VCaP (cell line): ENCODE data around the gene TRIM38.

Source experiments
- H3K27ac ChIP-seq: fragments of 450-650 bp; 2 replicates; pipeline ENCODE4 v1.5.1; 2017
- TF ChIP-seq, protein P1 (sequence below): fragments of 450-650 bp; conservative IDR thresholded peaks from 2 replicates; pipeline ENCODE4 v1.5.1; 2017; ENCODE audit warnings: mild to moderate bottlenecking, moderate library complexity

TRIM38 gene

DNA sequence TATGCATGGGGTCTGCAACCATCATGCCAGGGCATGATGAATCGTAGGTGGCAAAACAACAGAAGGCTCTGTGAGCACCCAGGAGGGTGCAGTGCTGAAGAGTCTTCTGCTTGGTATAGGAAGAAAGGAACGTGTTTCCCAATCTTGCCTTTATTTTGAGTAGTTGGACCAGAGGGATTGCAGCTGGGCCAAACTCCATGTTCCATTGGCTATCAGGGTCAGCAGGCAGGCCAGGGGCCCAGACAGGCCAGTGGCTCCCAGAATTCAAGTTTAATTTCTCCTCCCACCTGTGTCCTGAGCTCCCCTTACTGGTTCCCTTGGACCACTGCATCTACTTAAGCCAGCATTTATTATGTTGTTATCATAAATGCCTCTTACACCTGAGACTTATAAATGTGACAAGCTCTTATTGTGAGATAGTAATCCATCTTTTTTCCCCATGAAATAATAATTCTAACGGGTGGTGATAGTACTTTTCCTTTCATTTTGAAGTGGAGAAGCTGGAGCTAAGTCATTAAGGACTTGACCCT is 918 bp upstream of the TRIM38 start:
- no peak overlapping the region for H3K27ac ChIP-seq
- TF ChIP-seq, protein P1, sequence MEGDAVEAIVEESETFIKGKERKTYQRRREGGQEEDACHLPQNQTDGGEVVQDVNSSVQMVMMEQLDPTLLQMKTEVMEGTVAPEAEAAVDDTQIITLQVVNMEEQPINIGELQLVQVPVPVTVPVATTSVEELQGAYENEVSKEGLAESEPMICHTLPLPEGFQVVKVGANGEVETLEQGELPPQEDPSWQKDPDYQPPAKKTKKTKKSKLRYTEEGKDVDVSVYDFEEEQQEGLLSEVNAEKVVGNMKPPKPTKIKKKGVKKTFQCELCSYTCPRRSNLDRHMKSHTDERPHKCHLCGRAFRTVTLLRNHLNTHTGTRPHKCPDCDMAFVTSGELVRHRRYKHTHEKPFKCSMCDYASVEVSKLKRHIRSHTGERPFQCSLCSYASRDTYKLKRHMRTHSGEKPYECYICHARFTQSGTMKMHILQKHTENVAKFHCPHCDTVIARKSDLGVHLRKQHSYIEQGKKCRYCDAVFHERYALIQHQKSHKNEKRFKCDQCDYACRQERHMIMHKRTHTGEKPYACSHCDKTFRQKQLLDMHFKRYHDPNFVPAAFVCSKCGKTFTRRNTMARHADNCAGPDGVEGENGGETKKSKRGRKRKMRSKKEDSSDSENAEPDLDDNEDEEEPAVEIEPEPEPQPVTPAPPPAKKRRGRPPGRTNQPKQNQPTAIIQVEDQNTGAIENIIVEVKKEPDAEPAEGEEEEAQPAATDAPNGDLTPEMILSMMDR = no peak

DNA sequence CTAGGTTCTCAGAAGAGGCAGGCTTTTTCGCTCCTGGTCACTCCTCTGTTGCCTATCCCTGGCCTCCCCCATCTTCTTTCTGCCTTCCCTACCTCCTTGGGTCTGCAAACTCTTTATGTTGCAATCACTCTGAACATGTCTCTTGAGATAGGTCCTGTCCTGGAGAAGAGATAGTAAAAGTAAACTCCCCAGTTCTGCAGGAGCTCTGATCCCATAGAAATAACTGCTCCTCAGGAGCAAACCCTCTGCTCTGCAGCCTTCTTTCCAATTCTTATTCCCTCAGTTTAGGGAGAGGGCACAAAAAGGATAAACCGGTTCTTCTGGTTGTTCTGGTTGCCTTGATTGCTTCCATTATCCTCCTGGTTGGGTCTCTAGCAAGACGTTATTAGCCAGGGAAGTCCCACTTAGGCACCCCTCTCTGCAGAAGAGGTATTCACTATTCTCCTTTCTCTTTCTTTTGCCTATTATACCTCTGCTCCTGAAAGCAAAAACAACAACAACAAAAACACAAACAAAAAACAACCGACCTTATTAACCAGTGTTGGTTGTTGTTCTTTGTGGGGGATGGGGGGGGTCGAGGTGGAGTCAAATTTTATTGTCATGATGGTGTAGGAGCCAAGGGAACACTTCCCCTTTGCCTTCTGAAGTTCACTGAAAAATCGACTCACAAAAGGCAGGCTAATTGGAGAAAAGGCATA is 973 bp downstream of the TRIM38 start:
- TF ChIP-seq, protein P1 = no peak
- no peak overlapping the region; the same call in 1 of the 2 replicates for H3K27ac ChIP-seq

DNA sequence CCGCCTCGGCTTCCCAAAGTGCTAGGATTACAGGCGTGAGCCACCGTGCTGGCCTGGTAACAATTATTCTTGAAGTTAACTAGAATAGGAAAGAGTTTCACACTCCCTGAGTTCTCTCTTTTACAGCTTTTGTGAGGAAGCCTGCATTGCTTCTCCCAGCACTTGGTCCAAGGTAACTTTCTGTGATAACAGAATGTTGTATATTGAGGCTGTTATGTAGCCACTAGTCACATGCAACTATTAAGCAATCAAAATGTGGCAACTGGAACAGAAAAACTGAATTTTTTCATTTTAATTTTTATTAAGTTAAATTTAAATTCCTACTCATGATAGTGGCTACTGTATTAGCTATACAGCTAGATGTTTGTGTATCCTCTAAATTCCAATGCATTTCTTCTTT is 2.5 kb downstream of the TRIM38 start:
- no peak overlapping the region for H3K27ac ChIP-seq
- TF ChIP-seq, protein P1 = no peak

DNA sequence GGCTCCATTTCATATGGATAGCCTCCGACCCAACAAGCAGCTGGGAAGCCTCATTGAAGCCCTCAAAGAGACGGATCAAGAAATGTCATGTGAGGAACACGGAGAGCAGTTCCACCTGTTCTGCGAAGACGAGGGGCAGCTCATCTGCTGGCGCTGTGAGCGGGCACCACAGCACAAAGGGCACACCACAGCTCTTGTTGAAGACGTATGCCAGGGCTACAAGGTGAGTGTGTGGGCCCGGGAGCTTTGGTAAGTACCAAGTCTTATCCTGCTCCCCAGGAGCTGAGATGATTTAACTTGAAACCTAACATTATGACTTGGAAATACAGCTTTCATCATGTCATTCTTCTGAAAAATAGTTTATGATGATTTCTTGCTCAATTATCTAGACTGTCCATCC is 4.1 kb downstream of the TRIM38 start:
- H3K27ac ChIP-seq = no peak overlapping the region
- TF ChIP-seq, protein P1 = no peak

DNA sequence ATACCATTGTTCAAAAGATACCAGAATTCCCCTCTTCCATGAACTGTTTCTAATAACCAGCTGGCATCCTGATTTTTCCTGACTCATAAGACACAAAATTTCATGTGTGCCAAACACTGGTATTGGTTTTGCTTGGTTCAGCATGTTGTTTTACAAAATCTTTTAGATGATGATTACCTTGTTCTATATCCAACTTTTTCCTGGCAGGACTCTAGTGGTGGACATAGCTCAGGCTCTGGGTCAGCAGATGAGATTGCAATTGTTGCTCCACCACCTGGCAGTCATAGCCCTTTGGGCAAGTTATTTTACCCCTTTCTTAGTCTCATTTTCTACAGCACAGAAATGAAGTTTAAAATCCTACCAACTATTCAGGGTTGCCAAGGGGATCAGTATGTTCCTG is 6.2 kb downstream of the TRIM38 start:
- TF ChIP-seq, protein P1 = no peak
- H3K27ac ChIP-seq = no peak overlapping the region

DNA sequence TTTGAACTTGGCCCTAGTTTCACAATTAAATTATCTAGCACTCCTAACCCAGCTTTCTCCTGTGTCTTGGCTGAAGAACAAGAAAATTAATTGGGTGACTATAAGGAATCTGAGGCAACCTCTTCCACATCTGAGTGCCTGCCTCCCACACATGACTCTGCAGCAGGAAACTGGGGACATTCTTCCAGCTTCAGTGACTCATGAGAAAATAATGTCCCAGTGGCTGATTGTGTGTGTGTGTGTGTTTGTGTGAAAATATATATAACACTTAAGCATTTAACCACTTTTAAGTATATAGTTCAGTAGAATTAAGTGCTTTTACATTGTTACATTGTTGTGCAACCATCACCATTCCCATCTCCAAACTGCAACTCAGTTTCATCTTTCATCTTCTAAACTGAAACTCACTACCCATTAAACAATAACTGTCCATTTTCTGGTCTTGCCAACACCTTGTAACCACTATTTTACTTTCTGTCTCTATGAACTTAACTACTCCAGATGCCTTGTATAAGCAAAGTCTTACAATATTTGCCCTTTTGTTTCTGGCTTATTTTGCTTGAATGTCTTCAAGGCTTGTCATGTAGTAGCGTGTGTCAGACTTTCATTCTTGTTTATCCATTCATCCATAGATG is 8.7 kb downstream of the TRIM38 start:
- TF ChIP-seq, protein P1 = no peak
- H3K27ac ChIP-seq = peak overlapping the region; percentile 65

DNA sequence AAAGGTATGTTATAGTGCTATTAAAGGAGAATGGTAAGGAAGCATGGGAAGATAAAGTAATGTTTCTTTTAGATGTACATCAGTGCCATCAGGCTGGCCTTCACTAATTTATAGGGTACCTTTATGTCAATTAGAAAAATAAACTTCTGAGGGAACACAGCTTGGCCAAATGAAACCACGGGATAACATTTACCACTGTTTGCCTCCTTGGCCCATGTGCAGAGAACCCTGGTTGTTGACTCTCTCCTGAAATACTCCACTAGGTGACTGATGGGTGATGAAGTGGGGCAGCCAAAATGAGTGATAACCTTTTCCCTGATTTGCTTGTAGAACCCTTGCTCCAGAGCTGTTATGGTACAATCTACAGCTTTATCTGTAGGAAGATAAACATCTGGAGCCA is 9.5 kb downstream of the TRIM38 start:
- TF ChIP-seq, protein P1 = no peak
- H3K27ac ChIP-seq = peak overlapping the region; percentile 65
